BJ (cell line): ENCODE results near the gene GPHA2. TPM values are rescaled to one million over a fixed set of nuclear protein-coding genes. Genes with fewer than 3 reads are reported as not detected.

Source experiments
- CTCF ChIA-PET: fragments of 350-600 bp; formaldehyde crosslinking; extraction: SDS; loops from one replicate; lab custom pipeline; 2021; ENCODE audit warnings: antibody characterized with exemption, inconsistent platforms; lab: Yijun Ruan, JAX
- POLR2A ChIA-PET: fragments of 300-600 bp; sonication (Branson Sonifier 250); formaldehyde crosslinking; extraction: SDS; loops from one replicate; lab custom pipeline; 2021; ENCODE audit warnings: antibody characterized with exemption; lab: Charles Lee
- DNase-seq: peaks from one replicate; pipeline ENCODE4 v3.0.0-alpha.2; 2011; ENCODE audit warnings: low read depth
- H3K27me3 ChIP-seq: 2 replicates; pipeline ENCODE4 v1.6.0; 2011; ENCODE audit warnings: low read length; ENCODE audit not compliant: control insufficient read depth, insufficient read depth
- H3K36me3 ChIP-seq: 2 replicates; pipeline ENCODE4 v1.5.1; 2011; ENCODE audit warnings: low read length; ENCODE audit not compliant: control insufficient read depth, insufficient read depth
- H3K4me3 ChIP-seq: 2 replicates; pipeline ENCODE4 v1.5.1; 2011; ENCODE audit warnings: low read depth, mild to moderate bottlenecking, control low read depth, low read length
- polyA plus RNA-seq: library from polyadenylated mRNA; depleted of rRNA; stranded (reverse); fragments of >200 nt; gene quantifications from 2 replicates; pipeline ENCODE4 v1.2.3, GENCODE V29; 2011
- TF ChIP-seq, protein P1 (sequence below): IDR thresholded peaks from 2 replicates; pipeline ENCODE4 v1.5.1; 2011; ENCODE audit warnings: low read depth, mild to moderate bottlenecking, control low read depth, inconsistent platforms, low read length, moderate library complexity; ENCODE audit not compliant: insufficient read depth

The GPHA2 gene
- polyA plus RNA-seq, 1 experiment: not detected

DNA sequence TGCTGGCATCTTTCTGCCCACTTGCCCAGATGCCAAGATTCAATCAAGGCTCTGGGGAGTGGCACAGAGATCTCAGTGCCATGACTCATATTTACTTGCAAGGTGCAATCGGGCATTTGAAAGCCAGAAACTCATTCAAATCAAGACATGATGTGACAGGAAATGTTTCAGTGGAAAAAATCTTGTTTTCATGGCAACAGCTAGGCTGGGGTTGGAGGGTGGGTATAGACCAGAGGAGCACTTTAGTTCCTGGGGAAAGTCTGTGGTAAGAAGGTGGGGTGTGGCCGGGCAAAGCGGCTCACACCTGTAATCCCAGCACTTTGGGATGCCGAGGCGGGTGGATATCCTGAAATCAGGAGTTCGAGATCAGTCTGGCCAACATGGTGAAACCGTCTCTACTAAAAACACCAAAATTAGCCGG is 35.0 kb upstream of the GPHA2 start:
- ChIA-PET POLR2A (no interaction called here), CTCF (interaction anchor here (1.0 kb wide), 1 partner anchor 8 kb away, joined by 3 read pairs; no protein-coding TSS in a partner anchor)

DNA sequence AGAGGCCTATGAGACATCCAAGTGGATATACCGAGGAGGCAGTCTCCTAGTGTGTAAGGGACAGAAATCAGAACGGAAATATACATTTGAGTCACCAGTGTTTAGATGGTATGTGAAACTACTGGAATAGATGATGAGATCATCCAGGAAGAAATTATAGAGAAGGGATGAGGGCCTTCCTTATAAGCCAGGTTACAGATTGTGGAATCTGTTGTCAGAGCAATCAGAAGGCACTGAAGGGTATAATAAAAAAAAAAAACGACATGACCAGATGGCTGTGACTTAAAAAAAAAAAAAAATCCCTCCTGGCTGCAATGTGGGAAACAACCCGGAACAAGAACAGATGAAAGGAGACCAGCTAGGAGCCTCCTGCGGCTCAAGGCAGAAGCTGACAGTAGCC is 33.5 kb upstream of the GPHA2 start:
- DNase-seq: no peak
- ChIA-PET CTCF (no interaction called here), POLR2A (interaction anchor here (0.6 kb wide), 1 partner anchor 113 kb away, joined by 5 read pairs; no protein-coding TSS in a partner anchor)
- H3K27me3 ChIP-seq: no peaks in the 10 kb centered on the region
- TF ChIP-seq, protein P1, sequence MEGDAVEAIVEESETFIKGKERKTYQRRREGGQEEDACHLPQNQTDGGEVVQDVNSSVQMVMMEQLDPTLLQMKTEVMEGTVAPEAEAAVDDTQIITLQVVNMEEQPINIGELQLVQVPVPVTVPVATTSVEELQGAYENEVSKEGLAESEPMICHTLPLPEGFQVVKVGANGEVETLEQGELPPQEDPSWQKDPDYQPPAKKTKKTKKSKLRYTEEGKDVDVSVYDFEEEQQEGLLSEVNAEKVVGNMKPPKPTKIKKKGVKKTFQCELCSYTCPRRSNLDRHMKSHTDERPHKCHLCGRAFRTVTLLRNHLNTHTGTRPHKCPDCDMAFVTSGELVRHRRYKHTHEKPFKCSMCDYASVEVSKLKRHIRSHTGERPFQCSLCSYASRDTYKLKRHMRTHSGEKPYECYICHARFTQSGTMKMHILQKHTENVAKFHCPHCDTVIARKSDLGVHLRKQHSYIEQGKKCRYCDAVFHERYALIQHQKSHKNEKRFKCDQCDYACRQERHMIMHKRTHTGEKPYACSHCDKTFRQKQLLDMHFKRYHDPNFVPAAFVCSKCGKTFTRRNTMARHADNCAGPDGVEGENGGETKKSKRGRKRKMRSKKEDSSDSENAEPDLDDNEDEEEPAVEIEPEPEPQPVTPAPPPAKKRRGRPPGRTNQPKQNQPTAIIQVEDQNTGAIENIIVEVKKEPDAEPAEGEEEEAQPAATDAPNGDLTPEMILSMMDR: no peak
- no peak overlapping the region for H3K4me3 ChIP-seq
- no peaks in the 10 kb centered on the region for H3K36me3 ChIP-seq

More for the DNA sequence above, 35.0 kb upstream of the GPHA2 start:
- no peak for DNase-seq
- H3K4me3 ChIP-seq: no peak overlapping the region
- TF ChIP-seq, protein P1: no peak
- 0 out of 2 replicates have a peak, but pooled peaks cover 1% of the 10 kb centered on the region for H3K27me3 ChIP-seq
- no peaks in the 10 kb centered on the region for H3K36me3 ChIP-seq

DNA sequence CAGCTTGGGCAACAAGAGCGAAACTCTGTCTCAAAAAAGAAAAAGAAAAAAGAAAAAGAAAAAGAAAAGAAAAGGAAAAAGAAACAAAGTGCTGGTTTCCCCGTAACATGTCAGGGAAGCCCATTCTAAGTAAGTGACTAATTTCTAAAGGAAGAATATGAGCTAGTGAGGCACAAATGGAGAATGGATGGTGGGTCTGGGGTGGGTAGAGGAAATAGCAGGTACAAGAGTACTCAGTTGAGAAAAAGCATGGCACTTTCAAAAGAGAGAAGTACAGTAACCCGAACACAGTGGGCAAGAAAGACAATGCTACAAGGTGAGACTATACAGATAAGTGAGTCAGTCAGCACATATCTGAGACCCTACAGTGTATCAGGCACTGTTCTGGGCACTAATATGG is 31.7 kb upstream of the GPHA2 start:
- ChIA-PET CTCF (no interaction called here), POLR2A (no interaction called here)
- TF ChIP-seq, protein P1: no peak
- DNase-seq: no peak
- Histone ChIP-seq H3K4me3 (no peak overlapping the region), H3K36me3 (no peaks in the 10 kb centered on the region), H3K27me3 (no peaks in the 10 kb centered on the region)

DNA sequence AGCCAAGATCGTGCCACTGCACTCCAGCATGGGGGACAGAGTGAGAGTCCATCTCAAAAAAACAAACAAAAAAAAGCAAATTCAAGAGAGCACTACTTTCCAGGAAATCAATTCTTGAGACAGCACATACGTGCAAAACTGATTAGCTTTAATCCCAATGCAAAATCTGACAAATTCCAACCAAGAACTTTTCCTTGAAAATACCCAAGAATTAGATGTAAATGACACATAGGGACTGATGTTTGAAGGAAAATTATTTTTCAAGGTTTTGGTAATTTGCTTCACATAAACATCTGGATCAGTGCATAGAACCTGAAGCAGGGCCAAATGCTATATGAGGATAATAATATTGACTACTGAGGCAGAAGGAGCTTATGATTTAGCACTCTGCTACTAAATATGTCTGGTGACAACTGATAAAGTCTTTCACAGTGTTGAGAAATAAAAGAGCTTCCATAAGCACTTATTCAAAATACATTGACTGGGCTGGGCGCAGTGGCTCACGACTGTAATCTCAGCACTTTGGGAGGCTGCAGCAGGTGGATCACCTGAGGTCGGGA is 27.5 kb upstream of the GPHA2 start:
- DNase-seq: no peak
- no peaks in the 10 kb centered on the region for H3K27me3 ChIP-seq
- ChIA-PET POLR2A (no interaction called here), CTCF (interaction anchor here (0.6 to 0.9 kb wide), 3 partner anchors 21 to 98 kb away, joined by 3 to 4 read pairs (median 4); no protein-coding TSS in a partner anchor)
- H3K36me3 ChIP-seq: no peaks in the 10 kb centered on the region
- TF ChIP-seq, protein P1: no peak
- no peak overlapping the region for H3K4me3 ChIP-seq

DNA sequence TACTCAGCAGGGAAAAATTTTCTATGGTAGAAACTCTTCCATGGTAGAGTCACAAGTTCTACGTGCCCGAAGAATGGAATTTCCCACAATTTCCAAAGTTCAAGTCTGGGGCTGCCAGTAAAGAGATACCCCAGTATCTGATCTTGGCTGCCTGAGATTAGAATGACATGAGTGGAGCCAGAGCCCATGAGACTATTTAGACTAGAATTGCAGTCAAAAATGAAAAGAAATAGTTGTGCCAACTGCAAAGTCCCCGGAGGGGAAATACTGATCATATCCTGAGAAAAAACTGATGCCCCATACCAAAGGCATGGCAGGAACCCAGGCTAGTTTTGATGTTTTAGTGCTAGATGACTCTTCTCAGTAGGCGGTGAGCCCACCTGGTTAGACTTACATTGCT is 25.0 kb upstream of the GPHA2 start:
- TF ChIP-seq, protein P1: no peak
- Histone ChIP-seq H3K4me3 (no peak overlapping the region), H3K27me3 (no peaks in the 10 kb centered on the region), H3K36me3 (no peaks in the 10 kb centered on the region)
- CTCF ChIA-PET: interaction anchor here (0.6 kb wide), 1 partner anchor 14 kb away, joined by 3 read pairs; no protein-coding TSS in a partner anchor
- no peak for DNase-seq
- POLR2A ChIA-PET: no interaction called here
